Karpas-422 (cell line): ENCODE measurements around the gene CFAP45. TPM values are rescaled to one million over a fixed set of nuclear protein-coding genes. Genes with fewer than 3 reads are reported as not detected.

ENCODE experiments used
- DNase-seq: peaks from one replicate; pipeline ENCODE4 v3.0.0-alpha.2; 2015
- H2AFZ ChIP-seq: fragments of 200-600 bp; sonication (generic); 2 replicates; pipeline ENCODE4 v1.6.1; 2014; ENCODE audit warnings: antibody characterized with exemption, low read length, mixed read lengths
- H3K27ac ChIP-seq: fragments of 200-600 bp; sonication (generic); 2 replicates; pipeline ENCODE4 v1.5.1; 2014; ENCODE audit warnings: mild to moderate bottlenecking, low read length, moderate library complexity
- H3K27me3 ChIP-seq: fragments of 200-600 bp; sonication (generic); 2 replicates; pipeline ENCODE4 v1.6.1; 2014; ENCODE audit warnings: low read length, mixed read lengths
- H3K36me3 ChIP-seq: fragments of 200-600 bp; sonication (generic); 2 replicates; pipeline ENCODE4 v1.6.1; 2014; ENCODE audit warnings: low read length, mixed read lengths; ENCODE audit not compliant: insufficient read depth
- H3K4me1 ChIP-seq: fragments of 200-600 bp; sonication (generic); 2 replicates; pipeline ENCODE4 v1.6.1; 2014; ENCODE audit warnings: mild to moderate bottlenecking, low read length, mixed read lengths
- H3K4me2 ChIP-seq: fragments of 200-600 bp; sonication (generic); 2 replicates; pipeline ENCODE4 v1.6.1; 2014; ENCODE audit warnings: low read length, low read depth, mild to moderate bottlenecking; ENCODE audit not compliant: poor library complexity, severe bottlenecking
- H3K4me3 ChIP-seq: fragments of 200-600 bp; sonication (generic); 2 replicates; pipeline ENCODE4 v1.5.1; 2014; ENCODE audit warnings: mild to moderate bottlenecking, antibody characterized with exemption, low read length, mixed read lengths
- H3K79me2 ChIP-seq: fragments of 200-600 bp; sonication (generic); 2 replicates; pipeline ENCODE4 v1.6.1; 2014; ENCODE audit warnings: mild to moderate bottlenecking, low read length, mixed read lengths
- H3K9ac ChIP-seq: fragments of 200-600 bp; sonication (generic); 2 replicates; pipeline ENCODE4 v1.6.0; 2014; ENCODE audit warnings: low read length
- H3K9me2 ChIP-seq: fragments of 200-600 bp; sonication (generic), shearing (Covaris generic); replicated peaks from 2 replicates; pipeline ENCODE4 v1.6.0; 2014; ENCODE audit warnings: mild to moderate bottlenecking, low read length, moderate library complexity; ENCODE audit not compliant: insufficient read depth
- H3K9me3 ChIP-seq: fragments of 300-700, 200-600 bp; sonication (generic); 2 replicates; pipeline ENCODE4 v1.6.1; 2014; ENCODE audit warnings: low read length, mixed read lengths
- H4K20me1 ChIP-seq: fragments of 200-600 bp; sonication (generic); 2 replicates; pipeline ENCODE4 v1.6.1; 2014; ENCODE audit warnings: mild to moderate bottlenecking, antibody characterized with exemption, low read length, low read depth; ENCODE audit not compliant: insufficient read depth
- total RNA-seq: library from RNA; depleted of rRNA; stranded (reverse); fragments of >200 nt; shearing (Covaris generic); gene quantifications from 2 replicates; pipeline ENCODE4 v1.2.3, GENCODE V29; 2014; ENCODE audit warnings: low replicate concordance

CFAP45 gene
- total RNA-seq, 1 experiment from 2014 or later = not detected

GRCh38 chr1:159943278-159943640, 43.3 kb upstream of the CFAP45 start:
- Histone ChIP-seq H3K4me2 (no peak overlapping the region), H3K36me3 (no peaks in the 10 kb centered on the region)
- no peak for DNase-seq

DNA sequence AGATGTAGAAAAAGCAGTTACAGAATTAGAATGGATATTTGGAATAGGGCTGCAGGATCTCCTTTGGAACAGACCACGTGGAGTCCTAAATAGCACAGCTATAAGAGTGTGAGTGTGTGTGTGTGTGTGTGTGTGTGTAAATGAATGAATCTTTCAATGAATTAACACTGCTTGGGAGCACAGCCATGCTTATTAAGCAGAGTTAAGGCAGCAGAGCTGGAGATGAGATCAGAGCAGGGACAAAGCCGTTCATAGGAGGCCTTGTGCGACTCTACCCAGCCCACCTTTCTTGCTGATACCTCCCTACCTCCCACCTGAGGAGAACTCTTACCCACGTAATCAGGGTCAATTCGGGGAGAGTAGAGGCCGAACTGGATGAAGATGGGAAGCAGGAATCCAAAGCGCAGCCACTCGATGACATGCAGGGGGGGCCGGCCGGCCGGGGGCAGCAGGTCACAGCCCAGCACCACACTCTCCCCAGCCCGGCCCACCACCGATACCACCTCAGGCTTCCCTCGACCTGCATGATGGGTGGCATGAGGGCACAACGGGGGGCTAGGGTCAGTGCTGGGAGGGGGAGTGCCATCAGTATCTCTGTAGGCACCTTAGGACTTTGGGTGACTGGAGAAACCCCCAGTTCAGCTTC, 42.8 kb upstream of the CFAP45 start:
- no peak for DNase-seq
- Histone ChIP-seq H3K4me2 (no peak overlapping the region), H3K9me3 (no peaks in the 10 kb centered on the region), H3K36me3 (no peaks in the 10 kb centered on the region), H3K4me3 (no peak overlapping the region), H3K27ac (no peak overlapping the region), H3K79me2 (no peaks in the 10 kb centered on the region), H2AFZ (no peak overlapping the region), H3K27me3 (no peaks in the 10 kb centered on the region), H3K4me1 (no peaks in the 10 kb centered on the region), H3K9me2 (no peaks in the 10 kb centered on the region), H3K9ac (no peak overlapping the region), H4K20me1 (no peaks in the 10 kb centered on the region)

More at GRCh38 chr1:159943278-159943640, 43.3 kb upstream of the CFAP45 start:
- Histone ChIP-seq H3K27ac (no peak overlapping the region), H3K27me3 (no peaks in the 10 kb centered on the region), H3K9me2 (no peaks in the 10 kb centered on the region), H3K4me1 (no peaks in the 10 kb centered on the region), H3K79me2 (no peaks in the 10 kb centered on the region), H3K9ac (no peak overlapping the region), H4K20me1 (no peaks in the 10 kb centered on the region), H2AFZ (no peak overlapping the region), H3K4me3 (no peak overlapping the region), H3K9me3 (no peaks in the 10 kb centered on the region)

- Histone ChIP-seq H3K9me2 (no peaks in the 10 kb centered on the region), H4K20me1 (0 out of 2 replicates have a peak, but pooled peaks cover 1% of the 10 kb centered on the region), H3K27me3 (no peaks in the 10 kb centered on the region), H3K9me3 (no peaks in the 10 kb centered on the region), H3K4me1 (no peaks in the 10 kb centered on the region), H3K9ac (no peak overlapping the region), H3K36me3 (no peaks in the 10 kb centered on the region), H3K79me2 (no peaks in the 10 kb centered on the region), H2AFZ (no peak overlapping the region), H3K27ac (no peak overlapping the region), H3K4me2 (no peak overlapping the region), H3K4me3 (no peak overlapping the region)
- no peak for DNase-seq
These were observed 41.9 kb upstream of the CFAP45 start for GRCh38 chr1:159941591-159942560.

GRCh38 chr1:159941141-159941540, 41.2 kb upstream of the CFAP45 start:
- no peak for DNase-seq
- no peaks in the 10 kb centered on the region for H3K36me3 ChIP-seq

GRCh38 chr1:159940006-159940620, 40.1 kb upstream of the CFAP45 start:
- DNase-seq = no peak
- Histone ChIP-seq H3K9me2 (no peaks in the 10 kb centered on the region), H3K27ac (no peak overlapping the region), H3K4me2 (no peak overlapping the region), H3K4me3 (no peak overlapping the region), H3K9ac (no peak overlapping the region), H4K20me1 (0 out of 2 replicates have a peak, but pooled peaks cover 5% of the 10 kb centered on the region), H3K9me3 (no peaks in the 10 kb centered on the region), H2AFZ (no peak overlapping the region), H3K27me3 (no peaks in the 10 kb centered on the region), H3K79me2 (no peaks in the 10 kb centered on the region), H3K4me1 (no peaks in the 10 kb centered on the region), H3K36me3 (no peaks in the 10 kb centered on the region)

More at GRCh38 chr1:159941141-159941540, 41.2 kb upstream of the CFAP45 start:
- Histone ChIP-seq H3K27ac (no peak overlapping the region), H3K4me1 (no peaks in the 10 kb centered on the region), H3K79me2 (no peaks in the 10 kb centered on the region), H3K9me3 (no peaks in the 10 kb centered on the region), H3K4me2 (no peak overlapping the region), H2AFZ (no peak overlapping the region), H3K9me2 (no peaks in the 10 kb centered on the region), H4K20me1 (0 out of 2 replicates have a peak, but pooled peaks cover 5% of the 10 kb centered on the region), H3K9ac (no peak overlapping the region), H3K27me3 (no peaks in the 10 kb centered on the region), H3K4me3 (no peak overlapping the region)

DNA sequence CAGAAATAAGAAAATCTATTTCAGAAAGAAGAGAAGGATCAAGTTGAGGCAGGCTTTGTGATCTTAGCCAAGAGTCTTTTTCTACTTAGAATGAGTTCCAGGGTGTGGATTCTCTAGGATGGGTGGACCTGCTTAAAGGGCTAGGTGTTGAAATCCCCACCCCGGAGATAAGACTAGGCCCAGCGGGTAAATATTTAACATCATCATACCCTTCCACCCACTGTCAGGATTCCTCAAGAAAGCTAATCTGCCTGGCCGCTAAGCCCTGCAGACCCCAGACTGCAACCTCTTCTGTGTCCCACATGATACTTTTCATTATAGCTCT, 39.7 kb upstream of the CFAP45 start:
- no peaks in the 10 kb centered on the region for H3K9me3 ChIP-seq
- no peaks in the 10 kb centered on the region for H3K79me2 ChIP-seq
- DNase-seq = no peak
- no peaks in the 10 kb centered on the region for H3K36me3 ChIP-seq
- H3K4me2 ChIP-seq = no peak overlapping the region
- no peak overlapping the region for H3K27ac ChIP-seq
- no peak overlapping the region for H3K9ac ChIP-seq
- H3K4me1 ChIP-seq = no peaks in the 10 kb centered on the region
- 0 out of 2 replicates have a peak, but pooled peaks cover 5% of the 10 kb centered on the region for H4K20me1 ChIP-seq
- H3K27me3 ChIP-seq = no peaks in the 10 kb centered on the region
- no peaks in the 10 kb centered on the region for H3K9me2 ChIP-seq
- H2AFZ ChIP-seq = no peak overlapping the region
- no peak overlapping the region for H3K4me3 ChIP-seq

- no peaks in the 10 kb centered on the region for H3K79me2 ChIP-seq
- no peak overlapping the region for H3K27ac ChIP-seq
- no peak for DNase-seq
- no peaks in the 10 kb centered on the region for H3K9me2 ChIP-seq
- H3K36me3 ChIP-seq = no peaks in the 10 kb centered on the region
- no peaks in the 10 kb centered on the region for H3K9me3 ChIP-seq
- no peaks in the 10 kb centered on the region for H3K27me3 ChIP-seq
- no peaks in the 10 kb centered on the region for H3K4me1 ChIP-seq
- H2AFZ ChIP-seq = no peak overlapping the region
- 0 out of 2 replicates have a peak, but pooled peaks cover 5% of the 10 kb centered on the region for H4K20me1 ChIP-seq
- H3K4me2 ChIP-seq = no peak overlapping the region
- H3K4me3 ChIP-seq = no peak overlapping the region
- no peak overlapping the region for H3K9ac ChIP-seq
These were observed 39.1 kb upstream of the CFAP45 start for GRCh38 chr1:159938905-159939677.
